ENCODE data around the gene ACYP2.

Gene ACYP2

GRCh38 chr2:54161660-54162424, 46.4 kb downstream of the ACYP2 start:
- no peak for DNase-seq

GRCh38 chr2:54164106-54164505, 48.7 kb downstream of the ACYP2 start:
- no peak for DNase-seq

GRCh38 chr2:54166121-54166773, 50.8 kb downstream of the ACYP2 start:
- no peak for DNase-seq

GRCh38 chr2:54176577-54176976, 61.2 kb downstream of the ACYP2 start:
- peak; percentile 48 for DNase-seq

- DNase-seq, result no peak
These were observed 67.9 kb downstream of the ACYP2 start for GRCh38 chr2:54183281-54183680.

GRCh38 chr2:54183972-54184371, 68.6 kb downstream of the ACYP2 start:
- no peak for DNase-seq

- no peak for DNase-seq
These were observed 69.7 kb downstream of the ACYP2 start for GRCh38 chr2:54185105-54185504.

GRCh38 chr2:54187331-54187730, 71.9 kb downstream of the ACYP2 start:
- no peak for DNase-seq

GRCh38 chr2:54189539-54189938, 74.1 kb downstream of the ACYP2 start:
- DNase-seq, result no peak

- DNase-seq, result no peak
These were observed 76.1 kb downstream of the ACYP2 start for GRCh38 chr2:54191361-54192135.

GRCh38 chr2:54194761-54195750, 79.6 kb downstream of the ACYP2 start:
- no peak for DNase-seq

GRCh38 chr2:54196646-54197045, 81.2 kb downstream of the ACYP2 start:
- DNase-seq, result no peak

- no peak for DNase-seq
These were observed 89.1 kb downstream of the ACYP2 start for GRCh38 chr2:54204476-54204875.

- peak; percentile 59 for DNase-seq
These were observed 91.2 kb downstream of the ACYP2 start for GRCh38 chr2:54206596-54206995.

- no peak for DNase-seq
These were observed 92.3 kb downstream of the ACYP2 start for GRCh38 chr2:54207666-54208195.

- DNase-seq, result no peak
These were observed 93.2 kb downstream of the ACYP2 start for GRCh38 chr2:54208364-54209240.

GRCh38 chr2:54209379-54209778, 94.0 kb downstream of the ACYP2 start:
- no peak for DNase-seq

- DNase-seq, result no peak
These were observed 97.0 kb downstream of the ACYP2 start for GRCh38 chr2:54212456-54212855.

GRCh38 chr2:54213082-54213481, 97.7 kb downstream of the ACYP2 start:
- no peak for DNase-seq

GRCh38 chr2:54224997-54225396, 109.6 kb downstream of the ACYP2 start:
- DNase-seq, result no peak

- no peak for DNase-seq
These were observed 110.8 kb downstream of the ACYP2 start for GRCh38 chr2:54226260-54226659.
